Effector CD8-positive, alpha-beta T cell (primary cell): ENCODE results near the gene LGALS3BP.

ENCODE experiments used
- DNase-seq: peaks from one replicate; lab custom pipeline; 2025; lab: John Stamatoyannopoulos, UW

Gene LGALS3BP

DNA sequence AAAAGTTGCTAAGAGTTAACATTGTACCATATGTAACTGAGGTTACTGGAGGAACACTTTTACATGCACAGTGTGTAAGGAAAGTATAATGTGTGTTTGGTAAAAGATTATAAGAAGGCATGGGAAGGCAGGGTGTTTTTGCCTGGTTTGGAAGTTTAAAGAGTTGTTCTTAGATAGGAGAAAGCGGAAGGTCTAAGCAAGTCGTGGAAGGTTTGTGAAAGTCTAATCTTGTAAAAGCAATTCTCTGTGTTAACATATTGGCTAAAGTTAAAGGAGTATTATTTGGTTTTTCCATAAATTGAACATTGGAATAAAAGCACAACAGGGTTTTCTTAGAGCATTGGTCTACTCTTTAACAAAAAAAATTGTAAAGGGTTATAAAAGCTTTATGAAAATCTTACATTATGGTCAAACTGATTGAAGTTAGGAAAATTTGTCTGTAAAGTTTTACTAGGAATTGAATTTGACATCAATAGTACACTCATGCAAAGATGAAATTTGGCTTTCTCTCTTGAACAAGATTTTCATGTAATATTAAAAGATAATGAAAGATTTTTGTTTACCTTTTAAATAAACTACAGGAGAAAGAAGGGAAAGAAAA, 34.5 kb upstream of the LGALS3BP start:
- no peak for DNase-seq

DNA sequence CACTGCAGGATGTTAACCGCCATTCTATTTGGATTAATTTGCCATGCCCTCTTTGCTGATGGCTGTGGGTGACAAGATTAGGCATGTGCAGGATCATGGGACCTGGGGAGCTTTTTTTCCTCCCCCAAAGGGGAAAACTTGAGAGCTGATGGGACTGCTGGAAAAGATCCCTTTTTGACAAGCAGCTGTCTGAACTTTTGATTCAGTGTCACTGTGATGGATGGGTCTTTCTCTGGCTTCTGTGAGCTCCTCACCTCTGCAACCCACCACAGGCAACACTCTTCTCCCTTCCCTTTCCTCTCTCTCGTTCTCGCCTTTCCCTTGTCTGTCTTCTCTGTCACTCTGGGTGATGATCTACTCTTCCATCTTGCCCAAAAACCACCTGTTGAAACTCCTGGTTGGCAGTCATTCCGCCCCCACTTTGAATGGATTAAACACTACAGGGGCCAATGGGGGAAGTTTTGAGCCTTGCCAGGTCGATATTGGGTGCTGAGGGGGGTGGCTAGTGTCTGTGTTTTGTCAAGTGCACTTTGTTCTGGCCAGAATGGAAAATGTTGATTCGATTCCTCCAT, 32.9 kb upstream of the LGALS3BP start:
- no peak for DNase-seq

DNA sequence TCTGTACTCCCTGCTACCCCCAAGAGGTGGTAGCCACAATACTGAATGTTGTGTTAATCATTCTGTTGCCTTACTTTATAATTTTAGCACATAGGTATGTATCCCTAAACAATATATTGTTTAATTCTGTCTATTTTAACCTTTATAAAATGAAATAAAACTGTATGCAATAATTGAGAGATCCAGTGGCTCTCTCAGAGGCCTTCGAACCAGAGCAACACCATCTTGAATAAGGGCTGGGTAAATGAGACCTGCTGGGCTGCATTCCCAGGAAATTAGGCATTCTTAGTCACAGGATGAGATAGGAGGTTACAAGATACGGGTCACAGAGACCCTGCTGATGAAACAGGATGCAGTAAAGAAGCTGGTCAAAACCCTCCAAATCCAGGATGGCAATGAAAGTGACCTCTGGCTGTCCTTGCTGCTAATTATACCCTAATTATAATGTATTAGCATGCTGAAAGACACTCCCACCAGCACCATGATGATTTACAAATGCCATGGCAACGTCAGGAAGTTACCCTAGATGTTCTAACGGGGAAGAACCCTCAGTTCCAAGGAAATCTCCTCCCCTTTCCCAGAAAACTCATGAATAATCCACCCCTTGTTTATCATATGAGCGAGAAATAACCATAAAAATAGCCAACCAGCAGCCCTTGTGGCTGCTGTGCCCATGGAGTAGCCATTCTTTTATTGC, 31.9 kb upstream of the LGALS3BP start:
- no peak for DNase-seq

DNA sequence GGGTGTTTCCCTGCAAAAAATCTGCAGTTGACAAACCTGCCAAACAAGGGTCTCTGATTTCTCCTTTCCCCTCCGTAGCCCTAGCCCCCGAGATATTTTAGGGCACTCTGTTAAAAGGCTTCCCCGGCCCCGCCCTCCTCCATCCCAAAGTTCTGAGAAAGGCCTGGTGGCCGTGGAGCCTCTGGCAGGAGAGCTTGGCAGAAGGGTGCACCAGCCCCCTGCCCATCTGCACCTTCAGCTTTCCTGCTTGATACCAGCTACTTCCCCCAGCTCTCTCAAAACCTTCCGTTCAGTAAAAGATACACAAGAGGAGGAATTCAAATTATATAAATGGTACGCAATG, 30.6 kb upstream of the LGALS3BP start:
- no peak for DNase-seq

DNA sequence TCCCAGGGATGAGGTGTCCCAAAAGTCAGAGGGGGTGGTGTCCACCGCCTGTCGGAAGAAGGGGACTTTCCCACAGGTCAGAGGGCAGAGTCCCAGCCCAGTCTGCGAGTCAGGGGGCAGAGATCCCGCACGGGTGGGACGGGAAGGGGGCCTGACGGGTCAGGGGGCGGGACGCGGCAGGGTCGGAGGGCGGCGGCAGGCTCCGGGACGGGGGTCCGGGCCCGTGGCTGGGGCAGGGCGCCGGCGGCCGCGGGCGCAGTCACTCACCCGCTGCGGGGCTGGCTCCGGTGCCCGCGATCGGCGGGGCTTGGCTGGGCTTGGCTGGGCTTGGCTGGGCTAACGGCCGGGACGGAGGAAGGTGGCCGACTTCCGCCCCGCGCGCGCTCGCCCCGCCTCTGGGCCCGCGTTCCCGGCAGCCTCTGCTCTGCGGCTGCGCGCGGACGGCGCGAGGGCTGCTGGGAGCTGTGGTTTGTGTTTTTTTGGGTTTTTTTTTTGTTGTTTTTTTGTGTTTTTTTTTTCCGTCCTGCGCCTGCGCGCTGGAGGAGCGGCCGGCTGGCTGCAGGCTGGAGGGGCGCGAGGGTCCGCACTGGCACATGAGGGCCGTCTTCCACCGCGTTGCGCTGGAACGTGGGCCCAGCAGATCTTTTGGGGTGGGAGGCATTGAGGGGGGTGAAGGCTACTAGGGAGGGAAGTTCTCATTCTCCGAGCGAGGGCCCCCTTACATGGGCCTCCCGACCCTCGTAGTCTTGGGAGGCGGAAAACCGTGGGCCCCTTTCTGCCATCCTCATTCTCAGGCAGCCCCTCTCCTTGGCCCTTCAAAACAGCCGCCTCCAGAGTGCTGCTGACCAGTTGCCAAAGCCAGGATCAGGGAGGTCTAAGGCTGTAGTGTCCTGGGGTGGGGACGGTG, 29.9 kb upstream of the LGALS3BP start, which contains the start of gene CANT1:
TSS of gene CANT1 (minus strand) at position 368 of the 907 bp plus-strand sequence. CDS start 12,142 bp downstream, outside the sequence.
- peak; percentile 70 for DNase-seq

DNA sequence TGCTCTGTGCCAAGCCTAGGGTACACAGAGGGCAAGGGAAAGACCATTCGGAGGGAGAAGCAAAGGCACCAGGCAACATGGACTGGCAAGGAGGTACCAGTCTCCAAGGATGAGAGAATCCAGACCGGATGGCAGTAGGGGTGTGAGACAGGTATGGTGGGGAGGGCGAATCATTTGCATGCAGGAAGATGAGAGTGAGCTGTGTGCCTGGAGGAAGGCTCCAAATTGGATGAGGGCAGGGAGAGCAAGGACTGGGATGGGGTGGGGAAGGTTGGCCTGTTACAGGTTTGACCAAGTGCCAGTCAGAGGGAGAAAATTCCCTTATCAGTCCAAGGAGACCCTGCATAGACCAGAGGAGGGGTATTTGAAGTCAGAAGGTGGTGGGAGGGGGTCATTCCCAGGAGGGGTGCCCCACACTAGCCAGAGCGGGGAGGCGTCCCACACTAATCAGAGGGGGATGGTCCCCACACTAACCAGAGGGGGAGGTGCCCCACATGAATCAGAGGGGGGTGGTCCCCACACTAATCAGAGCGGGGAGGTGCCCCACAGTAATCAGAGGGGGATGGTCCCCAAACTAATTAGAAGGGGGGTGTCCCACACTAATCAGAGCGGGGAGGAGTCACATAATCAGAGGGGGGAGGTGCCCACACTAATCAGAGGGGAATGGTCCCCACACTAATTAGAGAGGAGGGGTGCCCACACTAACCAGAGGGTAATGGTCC, 29.1 kb upstream of the LGALS3BP start:
- no peak for DNase-seq

DNA sequence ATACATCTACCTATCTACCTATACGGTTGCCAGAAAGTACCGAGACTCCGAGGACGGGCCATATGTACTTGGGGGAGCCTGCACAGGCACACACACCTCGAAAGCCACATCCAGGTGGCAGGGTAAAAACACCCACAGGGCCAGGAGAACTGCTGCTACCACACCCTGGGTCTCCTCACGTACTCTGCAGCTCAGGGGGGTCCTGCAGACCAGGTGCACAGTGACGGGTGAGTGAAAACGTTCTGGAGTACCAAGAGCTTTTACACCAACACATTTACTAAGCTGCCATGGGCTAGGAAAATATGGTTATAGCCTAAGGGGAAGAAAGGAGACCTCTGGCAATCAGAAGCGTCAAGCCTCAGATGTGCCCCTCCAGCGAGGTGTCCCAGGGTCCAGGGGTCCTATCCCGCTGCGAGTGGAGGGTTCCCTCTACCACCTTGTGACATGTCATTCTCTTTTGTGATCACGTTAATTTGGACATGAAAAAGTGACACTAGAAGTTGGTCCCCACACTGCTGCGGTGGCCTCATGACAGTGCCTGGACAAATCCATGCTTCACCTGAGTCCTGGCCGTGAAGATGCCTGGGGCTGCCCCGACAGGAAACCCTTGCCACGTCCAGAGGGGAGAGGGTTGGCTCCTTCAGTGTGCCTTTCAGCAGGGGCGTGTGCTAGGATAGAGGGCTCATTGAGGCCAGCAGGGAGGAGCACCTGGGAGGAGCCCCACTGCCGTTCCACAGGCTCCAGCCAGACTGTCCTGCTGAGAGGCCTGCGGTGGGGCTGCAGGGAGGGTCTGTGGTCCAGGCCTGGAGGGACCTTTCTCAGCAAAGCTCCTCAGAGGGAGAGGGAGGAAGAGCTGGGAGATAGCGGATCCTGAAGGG, 28.0 kb upstream of the LGALS3BP start:
- DNase-seq = no peak

DNA sequence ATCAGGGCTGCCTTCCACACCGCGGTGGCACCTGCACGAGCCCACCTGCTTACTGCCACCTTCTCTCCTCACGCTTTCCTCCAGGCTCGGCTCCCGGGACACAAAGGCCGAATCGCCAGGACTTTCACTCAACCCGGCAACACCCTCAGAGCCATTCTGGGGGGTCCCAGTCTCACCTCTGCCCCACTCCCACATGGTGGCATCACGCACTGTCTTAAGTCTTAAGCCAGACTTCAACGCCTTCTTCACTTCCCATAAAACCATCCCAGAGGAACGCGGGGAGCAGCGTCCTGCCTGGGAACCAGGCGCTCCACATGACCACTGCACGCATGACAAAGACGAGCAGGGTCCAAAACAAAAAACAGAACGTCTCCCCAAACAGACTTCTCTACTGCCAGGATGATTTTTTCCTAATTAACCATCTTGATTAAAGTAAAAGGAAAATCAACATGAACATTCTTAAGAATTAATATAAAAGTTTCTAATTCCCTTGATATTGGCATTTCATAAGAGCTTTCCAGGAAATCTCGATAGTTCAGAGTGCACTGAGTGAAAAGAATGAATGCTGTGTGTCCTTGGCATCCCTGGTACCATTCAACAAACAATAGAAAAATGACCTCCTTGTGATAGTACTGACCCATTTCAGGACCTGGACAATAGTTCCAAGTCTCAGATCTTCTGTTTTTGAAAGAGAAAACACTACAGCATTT, 27.2 kb upstream of the LGALS3BP start:
- no peak for DNase-seq

DNA sequence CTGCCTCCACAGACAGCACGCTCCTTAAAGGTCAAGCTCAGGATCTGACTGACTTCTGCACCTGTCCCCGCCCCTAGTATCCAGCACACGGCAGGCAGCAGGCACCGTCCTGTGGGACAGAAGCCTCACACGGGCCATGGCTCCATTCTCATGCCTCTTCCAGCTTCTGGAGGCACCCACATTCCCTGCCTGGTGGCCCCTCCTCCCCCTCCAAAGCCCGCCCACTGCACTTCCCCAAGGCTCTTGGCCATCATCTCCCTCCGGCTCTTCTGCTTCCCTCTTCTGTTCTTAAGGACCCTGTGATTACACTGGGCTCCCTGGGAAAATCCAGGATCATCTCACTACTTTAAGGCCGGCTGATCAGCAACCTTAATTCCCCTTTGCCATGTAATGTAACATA, 26.3 kb upstream of the LGALS3BP start:
- DNase-seq = no peak

DNA sequence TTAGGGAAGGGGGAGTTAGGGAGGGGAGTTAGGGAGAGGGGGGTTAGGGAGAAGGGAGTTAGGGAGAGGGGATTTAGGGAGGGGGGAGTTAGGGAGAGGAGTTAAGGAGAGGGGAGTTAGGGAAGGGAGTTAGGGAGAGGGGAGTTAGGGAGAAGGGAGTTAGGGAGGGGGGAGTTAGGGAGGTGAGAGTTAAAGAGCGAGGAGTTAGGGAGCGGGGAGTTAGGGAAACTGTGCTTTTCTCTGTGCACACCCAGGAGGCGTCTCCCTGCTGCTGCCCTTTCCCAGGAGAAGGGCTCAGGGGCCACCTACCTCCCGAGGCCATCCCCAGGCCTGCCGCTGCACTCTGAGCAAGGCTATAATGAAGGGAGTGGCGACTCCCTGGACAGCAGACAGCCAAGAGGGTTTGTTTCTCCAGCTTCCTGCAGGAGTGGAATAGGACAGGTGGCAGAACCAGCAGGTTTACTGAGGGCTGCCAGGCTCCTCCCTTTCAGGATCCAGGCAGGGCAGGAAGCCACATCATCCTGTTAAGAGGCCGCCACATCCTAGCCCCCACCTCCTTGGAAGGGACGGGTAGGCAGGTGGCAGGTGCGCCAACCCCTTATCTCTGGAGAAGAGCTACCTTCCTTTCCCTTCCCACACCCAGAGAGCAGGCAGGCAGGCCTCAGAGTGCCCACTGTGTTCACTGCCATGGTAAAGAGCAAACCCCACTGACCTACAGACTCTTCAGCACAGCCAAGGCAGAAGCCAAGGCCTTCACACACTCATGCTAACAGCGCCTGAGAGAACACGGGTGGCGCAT, 25.5 kb upstream of the LGALS3BP start:
- no peak for DNase-seq

DNA sequence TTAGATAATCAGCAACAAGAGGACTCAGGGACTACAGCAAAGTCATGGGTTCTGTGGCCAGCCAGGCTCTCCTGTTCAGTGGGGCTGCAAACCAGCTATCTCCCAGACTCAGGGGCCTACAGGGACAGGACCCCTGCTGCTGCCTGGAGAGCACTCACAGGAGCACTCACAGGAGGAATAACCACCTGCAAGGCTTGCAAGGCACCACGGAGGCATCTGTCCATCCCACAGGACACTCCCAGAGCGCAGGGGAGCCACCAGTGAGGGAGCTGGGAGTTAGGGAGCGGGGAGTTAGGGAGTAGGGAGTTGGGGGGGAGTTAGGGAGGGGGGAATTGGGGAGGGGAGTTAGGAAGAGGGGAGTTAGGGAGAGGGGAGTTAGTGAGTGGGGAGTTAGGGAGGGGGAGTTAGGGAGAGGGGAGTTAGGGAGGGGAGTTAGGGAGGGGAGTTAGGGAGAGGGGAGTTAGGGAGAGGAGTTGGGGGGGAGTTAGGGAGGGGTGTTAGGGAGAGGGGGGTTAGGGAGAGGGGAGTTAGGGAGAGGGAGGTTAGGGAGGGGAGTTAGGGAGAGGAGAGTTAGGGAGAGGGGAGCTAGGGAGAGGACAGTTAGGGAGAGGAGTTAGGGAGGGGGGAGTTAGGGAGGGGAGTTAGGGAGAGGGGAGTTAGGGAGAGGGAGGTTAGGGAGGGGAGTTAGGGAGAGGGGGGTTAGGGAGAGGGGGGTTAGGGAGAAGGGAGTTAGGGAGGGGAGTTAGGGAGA, 24.1 kb upstream of the LGALS3BP start:
- DNase-seq = no peak

DNA sequence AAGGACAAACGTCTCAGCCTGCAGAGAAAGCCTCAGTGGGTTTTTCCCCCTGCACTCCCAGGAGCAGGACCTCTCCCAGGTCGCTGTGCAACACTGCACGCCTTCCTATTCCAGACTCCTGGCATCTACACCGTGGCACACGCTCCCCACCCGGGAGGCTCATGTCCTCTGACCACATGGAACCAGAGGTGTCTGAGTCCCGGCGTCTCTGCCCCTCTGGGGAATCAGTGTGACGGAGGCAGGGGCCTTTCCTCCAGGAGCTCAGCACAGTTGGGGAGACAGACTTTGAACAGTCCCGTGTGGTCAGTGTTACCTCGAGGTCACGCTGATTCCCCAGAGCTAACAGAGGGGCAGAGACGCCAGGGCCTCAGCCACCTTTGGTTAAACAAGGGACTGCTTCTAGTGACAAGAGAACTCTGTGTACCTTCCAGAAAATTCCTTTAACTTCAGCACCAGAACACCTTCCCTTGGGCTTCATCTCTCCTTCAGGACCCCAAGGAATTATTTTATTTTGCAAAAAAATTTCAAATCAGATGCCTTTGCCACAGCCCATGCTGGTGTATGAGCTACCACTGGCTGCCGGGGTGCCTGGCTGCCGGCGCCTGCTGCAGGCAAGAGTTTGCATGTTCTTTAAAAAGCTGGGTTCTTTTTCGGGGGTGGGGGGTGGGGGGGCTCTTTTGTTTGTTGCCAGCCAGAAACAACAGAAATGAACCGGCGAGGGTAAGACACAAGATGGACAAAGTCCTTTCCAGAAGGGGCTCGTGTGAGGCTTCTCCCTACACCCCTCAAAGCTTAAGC, 23.3 kb upstream of the LGALS3BP start:
- DNase-seq = no peak

DNA sequence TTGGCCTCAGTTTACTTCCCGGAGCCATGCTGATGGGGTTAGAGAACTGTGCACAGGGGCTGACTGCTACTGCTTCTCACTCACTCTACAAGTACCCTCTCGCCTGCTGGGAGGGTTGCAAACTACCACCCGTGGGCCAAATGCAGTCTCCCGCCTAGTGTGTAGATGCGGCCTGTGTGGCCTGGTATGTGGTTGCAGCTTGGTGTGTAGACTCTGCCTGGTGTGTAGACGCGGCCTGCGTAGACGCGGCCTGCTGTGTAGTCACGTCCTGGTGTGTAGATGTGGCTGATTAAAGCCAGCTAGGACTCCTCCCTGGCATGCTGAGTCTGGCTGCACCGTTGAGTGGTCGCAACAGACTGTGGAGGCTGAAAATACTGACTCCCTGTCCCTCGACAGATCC, 22.6 kb upstream of the LGALS3BP start:
- DNase-seq = no peak

DNA sequence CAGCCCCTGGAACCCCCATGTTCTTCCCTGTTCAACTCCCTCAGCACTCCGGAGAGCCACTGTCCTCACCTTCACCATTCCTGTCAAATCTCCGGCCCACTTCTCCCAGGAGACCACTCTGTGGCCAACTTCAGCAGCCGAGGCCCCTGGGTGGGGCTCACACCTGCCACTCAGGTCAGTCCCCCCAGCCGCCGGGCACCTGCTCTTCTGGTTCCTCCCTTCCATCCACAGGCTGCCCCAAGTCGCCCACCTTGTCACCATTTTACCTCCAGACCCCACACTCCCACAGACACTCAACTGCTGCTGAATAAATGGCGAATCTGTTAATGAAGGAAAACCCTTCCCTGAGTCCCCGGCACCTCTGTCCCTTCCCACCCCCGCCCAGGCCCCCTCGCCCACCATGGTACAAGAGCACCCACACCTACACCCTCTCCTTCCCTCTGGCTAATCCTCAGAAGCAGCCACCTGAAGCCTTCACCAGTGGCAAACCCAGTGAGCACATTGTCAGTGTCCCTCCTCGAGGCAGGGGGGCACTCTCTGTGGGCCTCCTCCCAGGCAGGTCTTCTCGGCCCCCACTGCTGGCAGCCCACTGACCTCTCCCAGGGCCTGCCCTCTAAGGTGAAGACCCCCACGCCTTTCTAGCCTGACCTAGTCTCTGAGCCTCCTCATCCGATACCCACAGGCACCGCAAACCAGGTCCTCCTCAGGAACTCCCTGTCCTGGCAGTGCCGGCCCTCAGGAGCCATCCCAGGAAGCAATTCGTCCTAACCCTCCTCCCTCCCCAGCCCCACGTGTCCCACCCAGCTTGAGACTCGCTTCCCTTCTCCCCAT, 21.7 kb upstream of the LGALS3BP start:
- DNase-seq = no peak

DNA sequence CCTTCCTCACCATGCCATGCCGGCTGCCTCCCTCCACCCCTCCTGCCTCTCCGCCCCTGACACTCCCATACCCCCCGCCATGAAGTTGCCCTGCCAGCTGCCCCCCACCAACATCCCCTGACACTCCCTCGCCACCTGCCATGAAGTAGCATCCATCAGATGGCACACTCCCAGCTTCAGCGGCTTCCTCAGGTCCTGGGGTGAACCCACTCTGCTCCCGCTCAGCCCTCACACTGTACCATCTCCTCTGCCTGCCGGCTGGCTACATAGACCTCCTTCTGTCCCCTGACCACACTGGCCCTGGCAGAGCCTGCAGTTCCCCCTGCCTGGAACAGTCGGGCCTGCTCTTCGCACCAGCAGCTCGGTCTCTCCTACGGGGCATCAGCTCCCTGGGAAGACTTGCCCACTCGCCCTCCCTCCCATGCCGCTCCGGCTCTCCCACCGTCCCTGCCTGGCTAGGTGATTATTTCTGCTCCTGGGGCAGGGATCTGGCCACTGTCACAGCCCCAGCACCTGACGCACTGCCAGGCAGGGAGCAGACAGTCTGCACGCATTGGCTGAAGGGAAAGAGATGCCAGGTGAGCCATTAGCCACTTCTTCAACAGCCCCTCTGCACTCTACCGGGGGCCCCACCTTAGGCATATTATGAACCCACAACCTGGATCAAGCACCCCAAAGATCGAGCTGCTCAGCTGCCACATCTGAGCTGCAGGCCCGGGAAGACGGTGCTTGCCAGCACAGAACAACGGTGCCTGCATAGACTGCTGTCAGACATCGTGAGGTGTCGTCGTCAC, 20.9 kb upstream of the LGALS3BP start:
- DNase-seq = no peak

DNA sequence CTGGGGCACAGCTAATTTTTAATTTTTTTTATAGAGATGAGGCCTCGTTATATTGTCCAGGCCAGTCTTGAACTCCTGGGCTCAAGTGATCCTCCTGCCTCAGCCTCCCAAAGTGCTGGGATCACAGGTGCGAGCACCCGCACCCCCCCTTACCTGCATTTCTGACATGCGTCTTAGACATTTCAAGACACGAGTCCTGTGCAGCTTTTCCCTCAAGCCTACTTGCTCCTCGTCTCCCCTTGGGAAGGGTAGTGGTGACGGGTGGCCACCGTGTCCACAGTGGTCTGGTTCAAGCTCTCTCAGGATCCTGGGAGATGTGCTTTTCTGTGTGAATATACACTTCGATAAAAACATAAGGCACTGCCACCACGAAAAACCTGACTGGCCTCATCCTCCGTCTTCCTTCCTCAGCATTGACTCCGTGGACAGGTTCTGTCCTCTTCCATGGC, 20.2 kb upstream of the LGALS3BP start:
- no peak for DNase-seq
